ENCODE results near the gene TMEM163.

GRCh38 chr2:134491771-134492441 lies 226.9 kb downstream of the TMEM163 start:
- TF ChIP-seq CTCF (IDR thresholded peaks at IDR 0.05) = no peak
- no peak for TF ChIP-seq EP300 (IDR thresholded peaks at IDR 0.05)
